Measurements from ENCODE around the gene ANKRD28.
"Not testable (repeated sequence)": the region's sequence is repeated elsewhere in the genome, so short reads cannot be mapped to it uniquely, and the experiment has no call there.

ANKRD28 gene

GRCh38 chr3:15755780-15756179 is 42.0 kb downstream of the ANKRD28 start:
- H3K36me3 ChIP-seq: peaks cover 2% of the 10 kb centered on the region; the same call in 1 of the 2 replicates
- H3K9me3 ChIP-seq (ENCODE audit: severe bottlenecking): no peaks in the 10 kb centered on the region
- no peak overlapping the region for H3K27ac ChIP-seq
- no peak overlapping the region for H3K4me3 ChIP-seq (ENCODE audit: low read depth, low read length)
- H3K27me3 ChIP-seq (ENCODE audit: insufficient read depth, low read depth, severe bottlenecking): no peaks in the 10 kb centered on the region
- no peak for TF ChIP-seq CTCF (IDR thresholded peaks at IDR 0.05; ENCODE audit: low read depth, low read length)
- no peak for DNase-seq

GRCh38 chr3:15755181-15755580 is 42.6 kb downstream of the ANKRD28 start:
- H3K9me3 ChIP-seq (ENCODE audit: severe bottlenecking): no peaks in the 10 kb centered on the region
- H3K27me3 ChIP-seq (ENCODE audit: insufficient read depth, low read depth, severe bottlenecking): no peaks in the 10 kb centered on the region
- H3K36me3 ChIP-seq: peaks cover 8% of the 10 kb centered on the region; the same call in 1 of the 2 replicates
- DNase-seq: no peak
- TF ChIP-seq CTCF (IDR thresholded peaks at IDR 0.05; ENCODE audit: low read depth, low read length): no peak
- H3K4me3 ChIP-seq (ENCODE audit: low read depth, low read length): no peak overlapping the region
- H3K27ac ChIP-seq: no peak overlapping the region

- Histone ChIP-seq H3K9me3 (ENCODE audit: severe bottlenecking) (no peaks in the 10 kb centered on the region), H3K27me3 (ENCODE audit: insufficient read depth, low read depth, severe bottlenecking) (no peaks in the 10 kb centered on the region), H3K27ac (no peak overlapping the region), H3K36me3 (peaks cover 16% of the 10 kb centered on the region), H3K4me3 (ENCODE audit: low read depth, low read length) (no peak overlapping the region)
- no peak for TF ChIP-seq CTCF (IDR thresholded peaks at IDR 0.05; ENCODE audit: low read depth, low read length)
- DNase-seq: no peak
Measured at GRCh38 chr3:15754047-15754446, 43.7 kb downstream of the ANKRD28 start.

GRCh38 chr3:15753056-15753710 is 44.6 kb downstream of the ANKRD28 start:
- no peak for TF ChIP-seq CTCF (IDR thresholded peaks at IDR 0.05; ENCODE audit: low read depth, low read length)
- Histone ChIP-seq H3K36me3 (peaks cover 16% of the 10 kb centered on the region), H3K27ac (no peak overlapping the region), H3K4me3 (ENCODE audit: low read depth, low read length) (no peak overlapping the region), H3K27me3 (ENCODE audit: insufficient read depth, low read depth, severe bottlenecking) (no peaks in the 10 kb centered on the region), H3K9me3 (ENCODE audit: severe bottlenecking) (no peaks in the 10 kb centered on the region)
- DNase-seq: no peak

DNA sequence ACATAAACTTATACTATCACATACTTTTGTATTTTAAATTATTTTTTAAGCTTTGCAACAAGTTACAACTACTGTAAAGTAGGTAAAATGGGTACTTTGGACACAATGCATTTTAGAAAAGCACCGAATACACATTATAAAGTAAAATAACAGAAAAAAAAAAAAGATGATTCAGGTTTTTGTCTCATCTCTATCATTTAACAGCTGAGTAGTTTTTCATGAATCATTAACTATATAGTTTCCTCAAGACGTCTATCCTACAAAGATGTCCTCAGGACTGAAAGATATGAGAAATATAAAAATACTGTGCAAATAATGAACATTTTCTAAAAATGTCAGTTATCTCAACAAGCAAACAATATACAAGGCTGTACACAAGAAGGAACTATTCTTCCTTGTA is 46.9 kb downstream of the ANKRD28 start:
- Histone ChIP-seq H3K27me3 (ENCODE audit: insufficient read depth, low read depth, severe bottlenecking) (no peaks in the 10 kb centered on the region), H3K27ac (no peak overlapping the region), H3K36me3 (peaks cover 18% of the 10 kb centered on the region), H3K9me3 (ENCODE audit: severe bottlenecking) (no peaks in the 10 kb centered on the region), H3K4me3 (ENCODE audit: low read depth, low read length) (no peak overlapping the region)
- TF ChIP-seq CTCF (IDR thresholded peaks at IDR 0.05; ENCODE audit: low read depth, low read length): no peak
- DNase-seq: no peak

DNA sequence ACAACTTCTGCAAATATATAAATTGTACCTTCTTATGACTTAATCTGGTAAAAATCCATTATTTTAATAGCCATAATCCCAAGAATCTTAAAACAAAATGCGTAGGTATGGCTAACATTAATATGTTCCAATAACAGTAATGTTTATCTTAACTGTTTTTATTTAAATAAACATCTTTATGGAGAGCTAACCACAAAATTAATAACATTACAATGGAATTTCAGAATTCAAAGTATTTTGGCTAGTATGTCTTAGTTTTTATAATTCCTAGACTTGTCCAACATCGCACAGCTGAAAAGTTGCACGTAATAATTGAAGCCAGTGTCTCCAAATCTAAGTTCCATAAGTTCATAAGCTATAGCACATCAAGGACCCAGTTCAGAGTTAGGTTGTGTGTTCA is 47.6 kb downstream of the ANKRD28 start:
- no peak overlapping the region for H3K4me3 ChIP-seq (ENCODE audit: low read depth, low read length)
- peaks cover 18% of the 10 kb centered on the region for H3K36me3 ChIP-seq
- no peak overlapping the region for H3K27ac ChIP-seq
- TF ChIP-seq CTCF (IDR thresholded peaks at IDR 0.05; ENCODE audit: low read depth, low read length): no peak
- DNase-seq: no peak
- H3K9me3 ChIP-seq (ENCODE audit: severe bottlenecking): no peaks in the 10 kb centered on the region
- H3K27me3 ChIP-seq (ENCODE audit: insufficient read depth, low read depth, severe bottlenecking): no peaks in the 10 kb centered on the region

- not testable (repeated sequence) for H3K27ac ChIP-seq; H3K9me3 ChIP-seq (ENCODE audit: severe bottlenecking); H3K4me3 ChIP-seq (ENCODE audit: low read depth, low read length); H3K27me3 ChIP-seq (ENCODE audit: insufficient read depth, low read depth, severe bottlenecking); DNase-seq
- peaks cover 17% of the 10 kb centered on the region for H3K36me3 ChIP-seq
Measured at GRCh38 chr3:15745896-15746295, 51.9 kb downstream of the ANKRD28 start.

Measured in WERI-Rb-1 (cell line).